Measurements from ENCODE around the gene RAB40C.
A peak's percentile ranks its signal among the peaks of the same experiment; 100 is the strongest.

DNA sequence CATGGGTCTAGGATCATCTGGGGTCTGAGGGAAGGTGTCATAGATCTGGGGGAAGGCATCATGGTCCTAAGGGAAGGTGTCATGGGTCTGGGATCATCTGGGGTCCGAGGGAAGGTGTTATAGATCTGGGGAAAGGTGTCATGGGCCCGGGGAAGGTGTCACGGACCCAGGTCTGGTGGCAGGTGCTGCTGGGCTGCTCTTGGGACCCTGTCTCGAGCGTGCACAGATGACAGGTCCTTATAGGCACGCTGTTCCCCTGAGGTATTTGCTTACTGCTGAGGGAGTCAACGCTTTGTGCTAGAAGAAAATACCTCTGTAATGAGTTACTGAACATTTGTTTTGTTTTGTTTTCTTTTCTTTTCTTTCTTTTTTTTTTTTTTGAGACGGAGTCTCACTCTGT lies 1.4 kb downstream of the RAB40C start:
- no peak for TF ChIP-seq POLR2AphosphoS5 (IDR thresholded peaks at IDR 0.05)
- TF ChIP-seq, protein P1, sequence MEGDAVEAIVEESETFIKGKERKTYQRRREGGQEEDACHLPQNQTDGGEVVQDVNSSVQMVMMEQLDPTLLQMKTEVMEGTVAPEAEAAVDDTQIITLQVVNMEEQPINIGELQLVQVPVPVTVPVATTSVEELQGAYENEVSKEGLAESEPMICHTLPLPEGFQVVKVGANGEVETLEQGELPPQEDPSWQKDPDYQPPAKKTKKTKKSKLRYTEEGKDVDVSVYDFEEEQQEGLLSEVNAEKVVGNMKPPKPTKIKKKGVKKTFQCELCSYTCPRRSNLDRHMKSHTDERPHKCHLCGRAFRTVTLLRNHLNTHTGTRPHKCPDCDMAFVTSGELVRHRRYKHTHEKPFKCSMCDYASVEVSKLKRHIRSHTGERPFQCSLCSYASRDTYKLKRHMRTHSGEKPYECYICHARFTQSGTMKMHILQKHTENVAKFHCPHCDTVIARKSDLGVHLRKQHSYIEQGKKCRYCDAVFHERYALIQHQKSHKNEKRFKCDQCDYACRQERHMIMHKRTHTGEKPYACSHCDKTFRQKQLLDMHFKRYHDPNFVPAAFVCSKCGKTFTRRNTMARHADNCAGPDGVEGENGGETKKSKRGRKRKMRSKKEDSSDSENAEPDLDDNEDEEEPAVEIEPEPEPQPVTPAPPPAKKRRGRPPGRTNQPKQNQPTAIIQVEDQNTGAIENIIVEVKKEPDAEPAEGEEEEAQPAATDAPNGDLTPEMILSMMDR (IDR thresholded peaks at IDR 0.05), result no peak
- peak in 1 of 4 donors; percentile 18 for TF ChIP-seq POLR2A (IDR thresholded peaks at IDR 0.05)
- TF ChIP-seq EP300 (IDR thresholded peaks at IDR 0.05), result no peak
